Activated CD8-positive, alpha-beta T cell treated with anti-CD3 and anti-CD28 coated beads for 36 hours (primary cell): ENCODE measurements around the gene HAPLN3. TPM values are rescaled to one million over a fixed set of nuclear protein-coding genes. Genes with fewer than 3 reads are reported as not detected.

Source experiments
- ATAC-seq: fragments of 200-7000 bp; cut with Tn5 transposase; one replicate; pipeline ENCODE4 v1.10.0; 2021; ENCODE audit warnings: mild to moderate bottlenecking, moderate library complexity
- CTCF ChIA-PET: fragments of 350-600 bp; sonication (Branson Sonifier 250); formaldehyde crosslinking; loops from one replicate; lab custom pipeline; 2021; ENCODE audit warnings: antibody characterized with exemption; lab: Charles Lee
- POLR2A ChIA-PET: fragments of 350-600 bp; sonication (Branson Sonifier 250); formaldehyde crosslinking; loops from one replicate; lab custom pipeline; 2021; ENCODE audit warnings: antibody characterized with exemption; lab: Charles Lee
- DNase-seq: peaks from one replicate; pipeline ENCODE4 v3.0.0-alpha.2; 2020
- H3K27ac Mint-ChIP-seq: one replicate; pipeline ENCODE4 v1.8.0; 2021; ENCODE audit warnings: mild to moderate bottlenecking, mixed read lengths
- H3K27me3 Mint-ChIP-seq: one replicate; pipeline ENCODE4 v1.8.0; 2021; ENCODE audit warnings: mixed read lengths
- H3K36me3 Mint-ChIP-seq: one replicate; pipeline ENCODE4 v1.8.0; 2021; ENCODE audit warnings: low read depth, mixed read lengths
- H3K4me1 Mint-ChIP-seq: one replicate; pipeline ENCODE4 v1.8.0; 2021; ENCODE audit warnings: low read depth, mixed read lengths
- H3K4me3 Mint-ChIP-seq: one replicate; pipeline ENCODE4 v1.8.0; 2021; ENCODE audit warnings: mild to moderate bottlenecking, moderate library complexity, mixed read lengths
- H3K9me3 Mint-ChIP-seq: one replicate; pipeline ENCODE4 v1.8.0; 2021; ENCODE audit warnings: mixed read lengths
- CTCF ChIP-seq: fragments of 200-600 bp; IDR thresholded peaks from one replicate; pipeline ENCODE4 v1.8.0; 2022; ENCODE audit warnings: antibody characterized with exemption, mild to moderate bottlenecking
- intact Hi-C: fragments of 100-400 bp; cut with micrococcal nuclease; formaldehyde crosslinking; loops from one replicate; pipeline ENCODE4 v1.10.0; 2022
- total RNA-seq, 2 experiments: library from RNA; stranded (reverse); gene quantifications; one replicate each; pipeline ENCODE4 v1.2.3, GENCODE V29; 2021

HAPLN3 gene
- total RNA-seq, 2 experiments from 2014 or later: 63.2 to 69.5 TPM

DNA sequence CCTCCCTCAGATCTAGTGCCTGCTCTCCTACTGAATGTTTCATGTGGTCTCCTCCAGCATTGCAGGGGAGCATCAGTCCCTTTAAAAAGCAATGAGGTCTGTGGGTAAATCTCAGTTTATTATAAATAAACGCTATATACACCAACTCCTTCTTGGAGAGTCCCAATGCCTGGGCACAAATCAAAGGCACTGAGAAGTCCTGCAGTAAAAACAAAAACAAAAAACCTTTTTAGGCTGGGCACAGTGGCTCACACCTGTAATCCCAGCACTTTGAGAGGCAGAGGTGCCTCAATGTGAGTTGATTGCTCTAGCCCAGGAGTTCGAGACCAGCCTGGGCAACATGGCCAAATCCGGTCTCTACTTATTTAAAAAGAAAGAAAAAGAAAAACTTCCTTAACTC, 47.1 kb downstream of the HAPLN3 start:
- ATAC-seq (no peak), DNase-seq (no peak)
- Mint-ChIP-seq H3K9me3 (no peaks in the 10 kb centered on the region), H3K4me3 (no peak overlapping the region), H3K36me3 (no peaks in the 10 kb centered on the region), H3K4me1 (peaks cover 9% of the 10 kb centered on the region), H3K27me3 (peaks cover 6% of the 10 kb centered on the region), H3K27ac (no peak overlapping the region)
- CTCF ChIA-PET: no interaction called here
- intact Hi-C loops: no loop called here
- POLR2A ChIA-PET: no interaction called here
- TF ChIP-seq CTCF: no peak

GRCh38 chr15:88847144-88847543, 48.2 kb downstream of the HAPLN3 start:
- ChIA-PET POLR2A (no interaction called here), CTCF (no interaction called here)
- no peak overlapping the region for H3K27ac Mint-ChIP-seq
- no peaks in the 10 kb centered on the region for H3K9me3 Mint-ChIP-seq
- peaks cover 9% of the 10 kb centered on the region for H3K4me1 Mint-ChIP-seq
- ATAC-seq (no peak), DNase-seq (no peak)
- intact Hi-C loops: no loop called here
- H3K36me3 Mint-ChIP-seq: no peaks in the 10 kb centered on the region
- H3K27me3 Mint-ChIP-seq: peaks cover 6% of the 10 kb centered on the region
- H3K4me3 Mint-ChIP-seq: no peak overlapping the region
- TF ChIP-seq CTCF: no peak

- intact Hi-C loops: no loop called here
- no peak for TF ChIP-seq CTCF
- ChIA-PET POLR2A (interaction anchor here (0.5 to 0.9 kb wide), 2 partner anchors 92 to 193 kb away, joined by 3 to 4 read pairs; no protein-coding TSS in a partner anchor), CTCF (no interaction called here)
- Mint-ChIP-seq H3K27me3 (no peaks in the 10 kb centered on the region), H3K4me1 (peaks cover 9% of the 10 kb centered on the region), H3K36me3 (no peaks in the 10 kb centered on the region), H3K9me3 (no peaks in the 10 kb centered on the region), H3K27ac (no peak overlapping the region), H3K4me3 (no peak overlapping the region)
- ATAC-seq (no peak), DNase-seq (no peak)
Measured at GRCh38 chr15:88845616-88846015, 49.7 kb downstream of the HAPLN3 start.

- Mint-ChIP-seq H3K36me3 (no peaks in the 10 kb centered on the region), H3K4me1 (peaks cover 9% of the 10 kb centered on the region), H3K27me3 (no peaks in the 10 kb centered on the region), H3K4me3 (no peak overlapping the region), H3K9me3 (no peaks in the 10 kb centered on the region), H3K27ac (peak overlapping the region; percentile 49)
- intact Hi-C loops: no loop called here
- peak; percentile 84 for ATAC-seq
- CTCF ChIA-PET: interaction anchor here (0.9 kb wide), 1 partner anchor 221 kb away, joined by 3 read pairs; no protein-coding TSS in a partner anchor
- peak; percentile 34 for DNase-seq
- TF ChIP-seq CTCF: no peak
- POLR2A ChIA-PET: interaction anchor here (0.9 kb wide), 1 partner anchor 192 kb away, joined by 3 read pairs; no protein-coding TSS in a partner anchor
Measured at GRCh38 chr15:88844749-88845386, 50.5 kb downstream of the HAPLN3 start.

GRCh38 chr15:88843334-88843733, 52.0 kb downstream of the HAPLN3 start:
- ChIA-PET POLR2A (interaction anchor here (0.8 kb wide), 1 partner anchor 48 kb away, joined by 3 read pairs; no protein-coding TSS in a partner anchor), CTCF (no interaction called here)
- no peak for ATAC-seq
- DNase-seq: no peak
- Mint-ChIP-seq H3K4me3 (no peak overlapping the region), H3K27me3 (peaks cover 2% of the 10 kb centered on the region), H3K27ac (no peak overlapping the region), H3K4me1 (peaks cover 9% of the 10 kb centered on the region), H3K9me3 (no peaks in the 10 kb centered on the region), H3K36me3 (no peaks in the 10 kb centered on the region)
- intact Hi-C loops: no loop called here
- TF ChIP-seq CTCF: no peak
